Activated CD4-positive, alpha-beta memory T cell treated with anti-CD3 and anti-CD28 coated beads for 36 hours (primary cell): ENCODE data around the gene TJP3. TPM values are rescaled to one million over a fixed set of nuclear protein-coding genes. Genes with fewer than 3 reads are reported as not detected.

Experiments used
- CTCF ChIA-PET: fragments of 350-600 bp; sonication (Branson Sonifier 250); formaldehyde crosslinking; loops from one replicate; lab custom pipeline; 2021; ENCODE audit warnings: antibody characterized with exemption, inconsistent platforms; lab: Charles Lee
- POLR2A ChIA-PET: fragments of 350-600 bp; sonication (Branson Sonifier 250); formaldehyde crosslinking; loops from one replicate; lab custom pipeline; 2021; ENCODE audit warnings: antibody characterized with exemption; lab: Charles Lee
- DNase-seq: peaks from one replicate; pipeline ENCODE4 v3.0.0-alpha.2; 2020
- H3K27ac Mint-ChIP-seq: one replicate; pipeline ENCODE4 v1.8.0; 2021; ENCODE audit warnings: mixed read lengths
- H3K27me3 Mint-ChIP-seq: one replicate; pipeline ENCODE4 v1.8.0; 2021; ENCODE audit warnings: mixed read lengths
- H3K36me3 Mint-ChIP-seq: one replicate; pipeline ENCODE4 v1.8.0; 2021; ENCODE audit warnings: mixed read lengths
- H3K4me1 Mint-ChIP-seq: one replicate; pipeline ENCODE4 v1.8.0; 2021; ENCODE audit warnings: low read depth, mixed read lengths
- H3K4me3 Mint-ChIP-seq: one replicate; pipeline ENCODE4 v1.8.0; 2021; ENCODE audit warnings: mild to moderate bottlenecking, mixed read lengths
- H3K9me3 Mint-ChIP-seq: one replicate; pipeline ENCODE4 v1.8.0; 2021; ENCODE audit warnings: mixed read lengths
- intact Hi-C: fragments of 100-400 bp; cut with micrococcal nuclease; formaldehyde crosslinking; loops from one replicate; pipeline ENCODE4 v1.15.1; 2023
- total RNA-seq, 2 experiments: library from RNA; stranded (reverse); gene quantifications; one replicate each; pipeline ENCODE4 v1.2.3, GENCODE V29; 2021

Gene TJP3
- total RNA-seq, 2 experiments from 2014 or later = 3.1 to 3.7 TPM

- ChIA-PET POLR2A (no interaction called here), CTCF (interaction anchor here (1.9 kb wide), 1 partner anchor 32 kb away, joined by 9 read pairs; no protein-coding TSS in a partner anchor)
- Mint-ChIP-seq H3K27ac (no peak overlapping the region), H3K4me3 (no peak overlapping the region), H3K4me1 (peaks cover 2% of the 10 kb centered on the region), H3K27me3 (no peaks in the 10 kb centered on the region), H3K9me3 (peaks cover 2% of the 10 kb centered on the region), H3K36me3 (no peaks in the 10 kb centered on the region)
- no peak for DNase-seq
- intact Hi-C loops = no loop called here
Measured at GRCh38 chr19:3790209-3790734, 82.1 kb downstream of the TJP3 start.

GRCh38 chr19:3790941-3791340 is 82.8 kb downstream of the TJP3 start:
- intact Hi-C loops = no loop called here
- no peaks in the 10 kb centered on the region for H3K4me1 Mint-ChIP-seq
- DNase-seq = no peak
- no peak overlapping the region for H3K4me3 Mint-ChIP-seq
- H3K27me3 Mint-ChIP-seq = no peaks in the 10 kb centered on the region
- no peak overlapping the region for H3K27ac Mint-ChIP-seq
- H3K9me3 Mint-ChIP-seq = peaks cover 2% of the 10 kb centered on the region
- CTCF ChIA-PET = interaction anchor here (1.9 kb wide), 1 partner anchor 31 kb away, joined by 9 read pairs; no protein-coding TSS in a partner anchor
- H3K36me3 Mint-ChIP-seq = no peaks in the 10 kb centered on the region
- POLR2A ChIA-PET = no interaction called here

- Mint-ChIP-seq H3K4me3 (no peak overlapping the region), H3K27ac (no peak overlapping the region), H3K4me1 (no peaks in the 10 kb centered on the region), H3K27me3 (no peaks in the 10 kb centered on the region), H3K36me3 (peaks cover 3% of the 10 kb centered on the region), H3K9me3 (peaks cover 9% of the 10 kb centered on the region)
- CTCF ChIA-PET = no interaction called here
- no peak for DNase-seq
- POLR2A ChIA-PET = interaction anchor here (0.6 kb wide), 1 partner anchor 23 kb away, joined by 3 read pairs; no protein-coding TSS in a partner anchor
- intact Hi-C loops = no loop called here
Measured at GRCh38 chr19:3792114-3792513, 83.9 kb downstream of the TJP3 start.

GRCh38 chr19:3793799-3794198 is 85.6 kb downstream of the TJP3 start:
- no peak for DNase-seq
- intact Hi-C loops = no loop called here
- POLR2A ChIA-PET = interaction anchor here (0.6 kb wide), 1 partner anchor 137 kb away, joined by 3 read pairs; no protein-coding TSS in a partner anchor
- Mint-ChIP-seq H3K9me3 (peaks cover 11% of the 10 kb centered on the region), H3K36me3 (peaks cover 3% of the 10 kb centered on the region), H3K27me3 (no peaks in the 10 kb centered on the region), H3K27ac (no peak overlapping the region), H3K4me3 (no peak overlapping the region), H3K4me1 (peaks cover 4% of the 10 kb centered on the region)
- CTCF ChIA-PET = interaction anchor here (1.0 to 1.3 kb wide), 2 partner anchors 24 to 28 kb away, joined by 3 to 8 read pairs; no protein-coding TSS in a partner anchor

- Mint-ChIP-seq H3K27ac (no peak overlapping the region), H3K9me3 (peaks cover 9% of the 10 kb centered on the region), H3K4me1 (peaks cover 14% of the 10 kb centered on the region), H3K27me3 (no peaks in the 10 kb centered on the region), H3K36me3 (peaks cover 3% of the 10 kb centered on the region), H3K4me3 (no peak overlapping the region)
- no peak for DNase-seq
- intact Hi-C loops = no loop called here
- POLR2A ChIA-PET = no interaction called here
- CTCF ChIA-PET = interaction anchor here (0.7 to 2.2 kb wide), 5 partner anchors 16 to 53 kb away, joined by 3 to 7 read pairs (median 5); partner anchors contain the start of gene MRPL54
Measured at GRCh38 chr19:3796358-3796757, 88.2 kb downstream of the TJP3 start.

- ChIA-PET POLR2A (interaction anchor here (0.5 to 1.4 kb wide), 2 partner anchors 14 to 1713 kb away, joined by 3 to 4 read pairs; no protein-coding TSS in a partner anchor), CTCF (interaction anchor here (0.5 to 2.1 kb wide), 2 partner anchors 14 to 171 kb away, joined by 4 to 6 read pairs; no protein-coding TSS in a partner anchor)
- peaks cover 3% of the 10 kb centered on the region for H3K36me3 Mint-ChIP-seq
- peaks cover 9% of the 10 kb centered on the region for H3K9me3 Mint-ChIP-seq
- peak; percentile 54 for DNase-seq
- H3K27me3 Mint-ChIP-seq = no peaks in the 10 kb centered on the region
- intact Hi-C loops = no loop called here
- H3K27ac Mint-ChIP-seq = peak overlapping the region; percentile 46
- H3K4me1 Mint-ChIP-seq = peaks cover 17% of the 10 kb centered on the region
- no peak overlapping the region for H3K4me3 Mint-ChIP-seq
Measured at GRCh38 chr19:3798137-3798536, 90.0 kb downstream of the TJP3 start.

Other genes starting within 250 kb of the TJP3 start
- gene SMIM24, start 227.9 kb upstream of the TJP3 start, total RNA-seq = not detected
- not detected for gene SMIM44, start 224.9 kb upstream of the TJP3 start, total RNA-seq
- 10 to 100 TPM; 15.0 to 17.0 TPM for gene DOHH, start 207.7 kb upstream of the TJP3 start, total RNA-seq
- gene FZR1, start 202.1 kb upstream of the TJP3 start, total RNA-seq = 10 to 100 TPM; 43.5 to 46.9 TPM
- gene TEKTIP1, start 169.2 kb upstream of the TJP3 start, total RNA-seq = 1 to 10 TPM; 1.1 to 1.8 TPM
- 10 to 100 TPM; 50.6 to 54.2 TPM for gene MFSD12, start 150.8 kb upstream of the TJP3 start, total RNA-seq
- gene HMG20B, start 135.4 kb upstream of the TJP3 start, total RNA-seq = 10 to 100 TPM; 68.1 to 78.5 TPM
- gene GIPC3, start 122.9 kb upstream of the TJP3 start, total RNA-seq = under 1 TPM; 0.19 to 0.26 TPM
- gene TBXA2R, start 101.5 kb upstream of the TJP3 start, total RNA-seq = under 1 TPM; 0.31 to 0.36 TPM
- 10 to 100 TPM; 25.2 to 27.2 TPM for gene CACTIN, start 81.6 kb upstream of the TJP3 start, total RNA-seq
- 10 to 100 TPM; 14.7 to 15.7 TPM for gene PIP5K1C, start 7.9 kb upstream of the TJP3 start, total RNA-seq
- gene APBA3, start 53.3 kb downstream of the TJP3 start, total RNA-seq = 10 to 100 TPM; 38.2 to 41.8 TPM
- gene MRPL54, start 54.3 kb downstream of the TJP3 start, total RNA-seq = 10 to 100 TPM; 63.2 to 65.2 TPM
- gene RAX2, start 63.8 kb downstream of the TJP3 start, total RNA-seq = not detected
- 10 to 100 TPM; 24.4 to 25.2 TPM for gene MATK, start 78.0 kb downstream of the TJP3 start, total RNA-seq
- gene ZFR2, start 160.7 kb downstream of the TJP3 start, total RNA-seq = under 1 TPM; 0.33 to 0.58 TPM
- gene ATCAY, start 172.3 kb downstream of the TJP3 start, total RNA-seq = not detected
- not detected for gene NMRK2, start 224.7 kb downstream of the TJP3 start, total RNA-seq